Gastrocnemius medialis (tissue), 4 donors: ENCODE measurements around the gene ARTN.

Source experiments
- CTCF ChIP-seq, 5 experiments: fragments of 450-650 bp in 3 of 5; fragments of 200-600 bp in 2 of 5; sonication (generic) in 2 of 5; IDR thresholded peaks in 4 of 5; conservative IDR thresholded peaks in 1 of 5; 1 replicate in 4 of 5; 2 replicates in 1 of 5; pipeline ENCODE4 v1.5.1; 2016 to 2019; ENCODE audit warnings: antibody characterized with exemption in 5 of 5, mild to moderate bottlenecking in 3 of 5, moderate library complexity in 3 of 5
- POLR2A ChIP-seq, 2 donors: fragments of 450-650 bp; IDR thresholded peaks; one replicate each; pipeline ENCODE4 v1.6.1; 2017; ENCODE audit warnings: antibody characterized with exemption in 2 of 2, mild to moderate bottlenecking in 2 of 2, moderate library complexity in 2 of 2

GRCh38 chr1:43885279-43885801 is 48.3 kb upstream of the ARTN start:
- TF ChIP-seq POLR2A (IDR thresholded peaks at IDR 0.05) (no peak), CTCF (IDR thresholded peaks at IDR 0.05 in 4 of 5, conservative IDR thresholded peaks at IDR 0.05 in 1 of 5) (no peak)
